HS-5 (cell line): ENCODE results near the gene CFAP45.

Experiments used
- DNase-seq: peaks from one replicate; pipeline ENCODE4 v3.0.0-alpha.2; 2012; ENCODE audit warnings: low read depth

Gene CFAP45

DNA sequence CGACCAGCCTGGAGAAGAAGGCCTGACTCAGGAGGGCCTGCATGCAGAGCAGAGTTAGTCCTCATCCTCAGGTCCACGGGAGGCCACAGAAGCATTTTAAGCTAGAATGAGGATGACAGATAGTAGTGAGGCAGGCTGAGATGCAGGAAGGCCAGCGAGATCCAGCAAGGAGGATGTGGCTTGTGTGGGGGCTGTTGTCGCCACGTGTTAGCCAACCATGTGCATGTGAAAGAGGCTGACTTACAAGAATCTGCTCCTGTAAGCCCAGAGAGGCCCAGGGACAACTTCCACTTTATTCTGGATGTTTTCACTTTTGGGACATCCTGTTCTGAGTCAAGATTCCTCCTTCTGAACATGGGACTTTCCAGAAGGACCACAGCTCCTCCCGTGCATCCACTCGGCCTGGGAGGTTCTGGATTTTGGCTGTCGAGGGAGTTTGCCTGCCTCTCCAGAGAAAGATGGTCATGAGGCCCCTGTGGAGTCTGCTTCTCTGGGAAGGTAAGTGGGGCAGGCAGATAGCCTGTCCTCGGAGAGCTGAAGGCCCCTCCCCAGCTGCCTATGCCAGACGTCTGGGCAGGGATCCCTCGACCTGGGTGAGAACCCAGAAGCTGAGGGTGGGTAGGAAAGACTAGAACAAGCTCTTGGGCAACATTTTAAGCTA, 73.4 kb downstream of the CFAP45 start, which contains the start of gene SLAMF8:
TSS of gene SLAMF8 (plus strand) at position 433 of the 661 bp plus-strand sequence. CDS start at position 459, 26 bp downstream.
- no peak for DNase-seq

DNA sequence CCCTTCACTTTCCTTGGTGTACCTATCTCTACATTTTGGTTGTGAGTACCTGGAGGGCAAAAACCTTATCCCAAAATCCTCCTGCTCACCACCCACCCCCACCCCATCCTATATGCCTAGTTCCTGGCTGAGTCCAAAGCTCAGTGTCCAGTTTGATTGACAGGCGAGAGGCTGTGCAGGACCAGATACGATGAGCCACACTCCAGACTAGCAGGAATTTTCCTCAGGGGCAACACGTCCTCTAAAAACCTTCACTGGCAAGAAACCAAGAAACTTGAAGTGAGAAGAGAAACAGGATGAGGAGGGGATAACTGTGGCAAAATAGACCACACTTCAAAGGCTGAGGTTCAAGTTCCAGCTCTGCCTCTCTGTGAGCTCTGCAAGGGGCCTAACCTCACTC, 74.4 kb downstream of the CFAP45 start:
- DNase-seq, result no peak

DNA sequence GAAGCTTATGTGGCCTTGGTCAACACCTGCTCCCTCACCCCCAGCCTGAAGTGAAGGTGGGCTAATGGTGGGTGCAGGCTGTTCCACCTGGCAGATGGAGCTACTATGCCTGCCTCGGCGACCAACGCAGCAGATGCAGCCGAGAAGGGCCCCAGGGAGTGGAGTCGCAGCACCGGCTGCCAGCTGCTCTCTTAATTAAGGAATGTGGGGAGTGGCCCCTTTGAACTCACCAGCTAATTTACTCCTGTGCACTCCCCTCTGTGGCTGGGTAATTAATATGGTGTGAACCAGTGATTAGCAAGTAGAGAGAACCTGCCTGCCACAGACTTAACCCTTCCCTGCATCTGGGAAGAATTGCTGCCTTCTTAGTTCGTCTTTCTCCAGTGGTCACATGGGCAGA, 76.6 kb downstream of the CFAP45 start:
- no peak for DNase-seq
